Loucy (cell line): Measurements from ENCODE around the gene TRAF4.

Experiments used
- CTCF ChIP-seq: fragments of 200-600 bp; sonication (generic); conservative IDR thresholded peaks from 2 replicates; pipeline ENCODE4 v1.5.1; 2014; ENCODE audit warnings: mild to moderate bottlenecking, antibody characterized with exemption, low read length
- EZH2phosphoT487 ChIP-seq: fragments of 200-600 bp; IDR thresholded peaks from 2 replicates; pipeline ENCODE4 v1.6.1; 2018; ENCODE audit warnings: antibody characterized with exemption, mild to moderate bottlenecking, moderate library complexity, borderline replicate concordance

GRCh38 chr17:28751600-28752366 lies 8.0 kb downstream of the TRAF4 start:
- TF ChIP-seq CTCF (no peak), EZH2phosphoT487 (no peak)
